K562 (cell line): ENCODE measurements around the gene DIPK1B. TPM values are rescaled to one million over a fixed set of nuclear protein-coding genes. Genes with fewer than 3 reads are reported as not detected.
A peak's percentile ranks its signal among the peaks of the same experiment; 100 is the strongest.

ENCODE experiments used
- ADNP ChIP-seq: fragments of 200-800 bp; sonication (Bioruptor generic); IDR thresholded peaks from 2 replicates; pipeline ENCODE4 v1.6.1; 2016; ENCODE audit warnings: missing genetic modification characterization, missing compliant biosample characterization
- CCAR2 ChIP-seq: fragments of 200-400 bp; formaldehyde crosslinking; IDR thresholded peaks from 2 replicates; pipeline ENCODE4 v1.6.1; 2017; ENCODE audit warnings: mild to moderate bottlenecking, low read depth, low read length
- EP400 ChIP-seq: fragments of 450-650 bp; IDR thresholded peaks from 2 replicates; pipeline ENCODE4 v1.6.1; 2017; ENCODE audit warnings: antibody characterized with exemption, mild to moderate bottlenecking, moderate library complexity
- NFE2 ChIP-seq: IDR thresholded peaks from 2 replicates; pipeline ENCODE4 v1.6.1; 2014; ENCODE audit warnings: antibody characterized with exemption, low read depth
- OTX1 ChIP-seq: fragments of 450-650 bp; formaldehyde crosslinking; IDR thresholded peaks from 2 replicates; pipeline ENCODE4 v1.4.0; 2022; ENCODE audit warnings: mild to moderate bottlenecking
- RBM22 ChIP-seq: fragments of 200-400 bp; formaldehyde crosslinking; IDR thresholded peaks from 2 replicates; pipeline ENCODE4 v1.6.1; 2018; ENCODE audit warnings: low read length, low read depth; ENCODE audit not compliant: poor library complexity, severe bottlenecking
- polyA plus RNA-seq, 8 experiments: library from polyadenylated mRNA; depleted of rRNA in 4 of 8; stranded (reverse) in 5 of 8; unstranded in 3 of 8; fragments of >200 nt; fragmentation: Nextera tagmentation in 2 of 8; fragmentation: Illumina TruSeq in 1 of 8; extraction: Ambion mirVana in 2 of 8; extraction: Trizol in 1 of 8; gene quantifications; 2 replicates each; pipeline versions ENCODE4 v1.2.1 to v1.2.3, GENCODE V29; 2011 to 2014; ENCODE audit warnings: inconsistent platforms in 1 of 8, missing spikeins in 1 of 8
- total RNA-seq, 7 experiments: library from RNA; depleted of rRNA in 6 of 7; stranded (reverse); fragments of >200 nt in 6 of 7; fragmentation: Illumina TruSeq in 2 of 7; extraction: Trizol in 2 of 7; gene quantifications; 2 replicates each; pipeline versions ENCODE4 v1.2.1 to v1.2.3, GENCODE V29; 2011 to 2021; ENCODE audit warnings: low replicate concordance in 1 of 7
- TF ChIP-seq, protein P1 (sequence below), 2 experiments: fragments of 450-650 bp; conservative IDR thresholded peaks; 2 replicates each; pipeline ENCODE4 v1.6.1; 2017; ENCODE audit warnings: mild to moderate bottlenecking in 2 of 2, moderate library complexity in 2 of 2
- TF ChIP-seq, protein P2 (sequence below): fragments of 250-450 bp; sonication (Bioruptor Pico); IDR thresholded peaks from 2 replicates; pipeline ENCODE4 v1.5.0; 2022; ENCODE audit warnings: mild to moderate bottlenecking
- TF ChIP-seq, protein P3 (sequence below), 2 experiments: fragments of 450-650 bp; formaldehyde crosslinking in 1 of 2; IDR thresholded peaks; 2 replicates each; pipeline versions ENCODE4 v1.4.0 to v1.6.1; 2014 to 2020; ENCODE audit warnings: mild to moderate bottlenecking in 2 of 2, borderline replicate concordance in 1 of 2, low read depth in 1 of 2
- TF ChIP-seq, protein P4 (sequence below): fragments of 450-650 bp; IDR thresholded peaks from 2 replicates; pipeline ENCODE4 v1.6.1; 2018; ENCODE audit not compliant: partially characterized antibody

Gene DIPK1B
- total and polyA plus RNA-seq, 9 of the 15 experiments (the other 6 are each of a cell fraction or from before 2014, with no cell fraction given) = 0.08 to 22.3 (median 5.9) TPM

DNA sequence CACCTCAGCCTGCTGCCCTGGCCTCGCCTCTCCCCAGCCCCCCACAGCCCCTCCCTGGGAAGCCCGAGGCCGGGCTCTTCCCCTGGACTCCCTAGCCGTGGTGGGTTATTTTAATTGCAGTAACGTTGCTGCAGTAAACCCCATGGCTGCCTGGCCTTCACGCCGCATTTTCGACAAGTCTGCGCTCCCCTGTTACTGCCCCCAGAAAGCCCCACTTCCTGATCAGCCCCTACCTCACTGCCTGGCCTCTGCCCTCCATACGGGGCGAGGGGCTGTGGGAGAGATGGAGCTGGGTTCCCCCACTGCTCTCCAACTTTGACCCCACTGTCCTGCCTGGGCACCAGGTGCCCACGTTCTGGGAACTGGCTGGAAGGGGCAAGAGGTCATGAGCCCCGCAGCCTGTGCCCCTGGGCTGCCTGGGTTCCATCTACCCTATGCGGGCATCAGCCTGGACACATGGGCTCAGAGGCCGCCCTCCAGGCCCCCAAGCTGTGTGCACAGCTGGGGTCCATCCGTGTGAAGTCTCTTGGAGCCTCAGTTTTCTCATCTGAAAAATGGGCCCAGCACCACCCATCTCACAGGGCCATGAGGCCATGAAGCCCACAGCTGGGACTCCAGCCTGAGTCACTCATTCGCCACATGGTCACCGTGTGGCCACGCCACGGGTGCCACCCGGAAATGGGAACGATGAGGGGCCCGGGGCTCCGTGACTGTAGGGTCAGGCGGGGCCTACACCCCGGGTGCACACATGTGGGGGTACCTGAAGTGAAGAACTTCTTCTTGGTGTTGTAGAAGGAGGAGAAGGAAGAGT lies 38.2 kb upstream of the DIPK1B start (continued):
- TF ChIP-seq, protein P1, sequence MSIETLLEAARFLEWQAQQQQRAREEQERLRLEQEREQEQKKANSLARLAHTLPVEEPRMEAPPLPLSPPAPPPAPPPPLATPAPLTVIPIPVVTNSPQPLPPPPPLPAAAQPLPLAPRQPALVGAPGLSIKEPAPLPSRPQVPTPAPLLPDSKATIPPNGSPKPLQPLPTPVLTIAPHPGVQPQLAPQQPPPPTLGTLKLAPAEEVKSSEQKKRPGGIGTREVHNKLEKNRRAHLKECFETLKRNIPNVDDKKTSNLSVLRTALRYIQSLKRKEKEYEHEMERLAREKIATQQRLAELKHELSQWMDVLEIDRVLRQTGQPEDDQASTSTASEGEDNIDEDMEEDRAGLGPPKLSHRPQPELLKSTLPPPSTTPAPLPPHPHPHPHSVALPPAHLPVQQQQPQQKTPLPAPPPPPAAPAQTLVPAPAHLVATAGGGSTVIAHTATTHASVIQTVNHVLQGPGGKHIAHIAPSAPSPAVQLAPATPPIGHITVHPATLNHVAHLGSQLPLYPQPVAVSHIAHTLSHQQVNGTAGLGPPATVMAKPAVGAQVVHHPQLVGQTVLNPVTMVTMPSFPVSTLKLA (conservative IDR thresholded peaks at IDR 0.05) = no peak; a peak in 1 of 4 replicates
- TF ChIP-seq, protein P2, sequence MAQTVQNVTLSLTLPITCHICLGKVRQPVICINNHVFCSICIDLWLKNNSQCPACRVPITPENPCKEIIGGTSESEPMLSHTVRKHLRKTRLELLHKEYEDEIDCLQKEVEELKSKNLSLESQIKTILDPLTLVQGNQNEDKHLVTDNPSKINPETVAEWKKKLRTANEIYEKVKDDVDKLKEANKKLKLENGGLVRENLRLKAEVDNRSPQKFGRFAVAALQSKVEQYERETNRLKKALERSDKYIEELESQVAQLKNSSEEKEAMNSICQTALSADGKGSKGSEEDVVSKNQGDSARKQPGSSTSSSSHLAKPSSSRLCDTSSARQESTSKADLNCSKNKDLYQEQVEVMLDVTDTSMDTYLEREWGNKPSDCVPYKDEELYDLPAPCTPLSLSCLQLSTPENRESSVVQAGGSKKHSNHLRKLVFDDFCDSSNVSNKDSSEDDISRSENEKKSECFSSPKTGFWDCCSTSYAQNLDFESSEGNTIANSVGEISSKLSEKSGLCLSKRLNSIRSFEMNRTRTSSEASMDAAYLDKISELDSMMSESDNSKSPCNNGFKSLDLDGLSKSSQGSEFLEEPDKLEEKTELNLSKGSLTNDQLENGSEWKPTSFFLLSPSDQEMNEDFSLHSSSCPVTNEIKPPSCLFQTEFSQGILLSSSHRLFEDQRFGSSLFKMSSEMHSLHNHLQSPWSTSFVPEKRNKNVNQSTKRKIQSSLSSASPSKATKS = no peak
- TF ChIP-seq CCAR2 (no peak), OTX1 (CRISPR knock-in tag) (no peak), EP400 (no peak; the same call in 1 of the 2 replicates), RBM22 (peak; percentile 96), NFE2 (no peak), ADNP (tag) (peak; percentile 98)
- TF ChIP-seq, protein P3, sequence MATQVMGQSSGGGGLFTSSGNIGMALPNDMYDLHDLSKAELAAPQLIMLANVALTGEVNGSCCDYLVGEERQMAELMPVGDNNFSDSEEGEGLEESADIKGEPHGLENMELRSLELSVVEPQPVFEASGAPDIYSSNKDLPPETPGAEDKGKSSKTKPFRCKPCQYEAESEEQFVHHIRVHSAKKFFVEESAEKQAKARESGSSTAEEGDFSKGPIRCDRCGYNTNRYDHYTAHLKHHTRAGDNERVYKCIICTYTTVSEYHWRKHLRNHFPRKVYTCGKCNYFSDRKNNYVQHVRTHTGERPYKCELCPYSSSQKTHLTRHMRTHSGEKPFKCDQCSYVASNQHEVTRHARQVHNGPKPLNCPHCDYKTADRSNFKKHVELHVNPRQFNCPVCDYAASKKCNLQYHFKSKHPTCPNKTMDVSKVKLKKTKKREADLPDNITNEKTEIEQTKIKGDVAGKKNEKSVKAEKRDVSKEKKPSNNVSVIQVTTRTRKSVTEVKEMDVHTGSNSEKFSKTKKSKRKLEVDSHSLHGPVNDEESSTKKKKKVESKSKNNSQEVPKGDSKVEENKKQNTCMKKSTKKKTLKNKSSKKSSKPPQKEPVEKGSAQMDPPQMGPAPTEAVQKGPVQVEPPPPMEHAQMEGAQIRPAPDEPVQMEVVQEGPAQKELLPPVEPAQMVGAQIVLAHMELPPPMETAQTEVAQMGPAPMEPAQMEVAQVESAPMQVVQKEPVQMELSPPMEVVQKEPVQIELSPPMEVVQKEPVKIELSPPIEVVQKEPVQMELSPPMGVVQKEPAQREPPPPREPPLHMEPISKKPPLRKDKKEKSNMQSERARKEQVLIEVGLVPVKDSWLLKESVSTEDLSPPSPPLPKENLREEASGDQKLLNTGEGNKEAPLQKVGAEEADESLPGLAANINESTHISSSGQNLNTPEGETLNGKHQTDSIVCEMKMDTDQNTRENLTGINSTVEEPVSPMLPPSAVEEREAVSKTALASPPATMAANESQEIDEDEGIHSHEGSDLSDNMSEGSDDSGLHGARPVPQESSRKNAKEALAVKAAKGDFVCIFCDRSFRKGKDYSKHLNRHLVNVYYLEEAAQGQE (IDR thresholded peaks at IDR 0.05; ENCODE audit: borderline replicate concordance) = no peak
- TF ChIP-seq, protein P3 (CRISPR knock-in tag; IDR thresholded peaks at IDR 0.05; ENCODE audit: low read depth) = no peak
- TF ChIP-seq, protein P4, sequence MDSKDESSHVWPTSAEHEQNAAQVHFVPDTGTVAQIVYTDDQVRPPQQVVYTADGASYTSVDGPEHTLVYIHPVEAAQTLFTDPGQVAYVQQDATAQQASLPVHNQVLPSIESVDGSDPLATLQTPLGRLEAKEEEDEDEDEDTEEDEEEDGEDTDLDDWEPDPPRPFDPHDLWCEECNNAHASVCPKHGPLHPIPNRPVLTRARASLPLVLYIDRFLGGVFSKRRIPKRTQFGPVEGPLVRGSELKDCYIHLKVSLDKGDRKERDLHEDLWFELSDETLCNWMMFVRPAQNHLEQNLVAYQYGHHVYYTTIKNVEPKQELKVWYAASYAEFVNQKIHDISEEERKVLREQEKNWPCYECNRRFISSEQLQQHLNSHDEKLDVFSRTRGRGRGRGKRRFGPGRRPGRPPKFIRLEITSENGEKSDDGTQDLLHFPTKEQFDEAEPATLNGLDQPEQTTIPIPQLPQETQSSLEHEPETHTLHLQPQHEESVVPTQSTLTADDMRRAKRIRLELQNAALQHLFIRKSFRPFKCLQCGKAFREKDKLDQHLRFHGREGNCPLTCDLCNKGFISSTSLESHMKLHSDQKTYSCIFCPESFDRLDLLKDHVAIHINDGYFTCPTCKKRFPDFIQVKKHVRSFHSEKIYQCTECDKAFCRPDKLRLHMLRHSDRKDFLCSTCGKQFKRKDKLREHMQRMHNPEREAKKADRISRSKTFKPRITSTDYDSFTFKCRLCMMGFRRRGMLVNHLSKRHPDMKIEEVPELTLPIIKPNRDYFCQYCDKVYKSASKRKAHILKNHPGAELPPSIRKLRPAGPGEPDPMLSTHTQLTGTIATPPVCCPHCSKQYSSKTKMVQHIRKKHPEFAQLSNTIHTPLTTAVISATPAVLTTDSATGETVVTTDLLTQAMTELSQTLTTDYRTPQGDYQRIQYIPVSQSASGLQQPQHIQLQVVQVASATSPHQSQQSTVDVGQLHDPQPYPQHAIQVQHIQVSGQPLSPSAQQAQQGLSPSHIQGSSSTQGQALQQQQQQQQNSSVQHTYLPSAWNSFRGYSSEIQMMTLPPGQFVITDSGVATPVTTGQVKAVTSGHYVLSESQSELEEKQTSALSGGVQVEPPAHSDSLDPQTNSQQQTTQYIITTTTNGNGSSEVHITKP = no peak
